Muscle of leg (tissue), 16 donors: ENCODE results near the gene ITGB6. TPM values are rescaled to one million over a fixed set of nuclear protein-coding genes. Genes with fewer than 3 reads are reported as not detected.

Experiments
- DNase-seq: peaks from one replicate; pipeline ENCODE4 v3.0.0; 2013
- H3K27ac ChIP-seq: one replicate; pipeline ENCODE4 v1.5.1; 2013; ENCODE audit warnings: mild to moderate bottlenecking, low read length, control low read depth
- H3K27me3 ChIP-seq: one replicate; pipeline ENCODE4 v1.6.1; 2013; ENCODE audit warnings: low read length; ENCODE audit not compliant: control insufficient read depth, insufficient read depth
- H3K36me3 ChIP-seq: one replicate; pipeline ENCODE4 v1.6.1; 2013; ENCODE audit warnings: low read length; ENCODE audit not compliant: control insufficient read depth, insufficient read depth
- H3K4me1 ChIP-seq: one replicate; pipeline ENCODE4 v1.6.1; 2013; ENCODE audit warnings: low read length; ENCODE audit not compliant: control insufficient read depth, insufficient read depth
- H3K4me3 ChIP-seq: one replicate; pipeline ENCODE4 v1.5.1; 2013; ENCODE audit warnings: low read length, control low read depth
- H3K9me3 ChIP-seq: replicated peaks from 2 replicates; pipeline ENCODE4 v1.6.1; 2013; ENCODE audit warnings: low read depth, low read length; ENCODE audit not compliant: control insufficient read depth
- WGBS: methylation state at CpG from one replicate; pipeline ENCODE4 v1.1.5; 2013; ENCODE audit warnings: missing lambda C conversion rate; ENCODE audit not compliant: insufficient coverage; 5-methylcytosine and 5-hydroxymethylcytosine counted together
- long read RNA-seq, 11 donors: transcript quantifications; one replicate each; lab custom pipeline, GENCODE V29; 2026
- polyA plus RNA-seq, 8 donors: library from polyadenylated mRNA; unstranded; fragments of 120-200 nt; gene quantifications; one replicate each; pipeline versions ENCODE4 v1.2.1 to v1.2.3, GENCODE V29; 2013; ENCODE audit warnings: inconsistent platforms in 1 of 8, low replicate concordance in 1 of 8; ENCODE audit not compliant: insufficient read length in 8 of 8, insufficient read depth in 1 of 8
- total RNA-seq: library from RNA; stranded (reverse); fragments of 120-200 nt; gene quantifications from one replicate; pipeline ENCODE4 v1.2.4, GENCODE V29; 2013

ITGB6 gene, protein sequence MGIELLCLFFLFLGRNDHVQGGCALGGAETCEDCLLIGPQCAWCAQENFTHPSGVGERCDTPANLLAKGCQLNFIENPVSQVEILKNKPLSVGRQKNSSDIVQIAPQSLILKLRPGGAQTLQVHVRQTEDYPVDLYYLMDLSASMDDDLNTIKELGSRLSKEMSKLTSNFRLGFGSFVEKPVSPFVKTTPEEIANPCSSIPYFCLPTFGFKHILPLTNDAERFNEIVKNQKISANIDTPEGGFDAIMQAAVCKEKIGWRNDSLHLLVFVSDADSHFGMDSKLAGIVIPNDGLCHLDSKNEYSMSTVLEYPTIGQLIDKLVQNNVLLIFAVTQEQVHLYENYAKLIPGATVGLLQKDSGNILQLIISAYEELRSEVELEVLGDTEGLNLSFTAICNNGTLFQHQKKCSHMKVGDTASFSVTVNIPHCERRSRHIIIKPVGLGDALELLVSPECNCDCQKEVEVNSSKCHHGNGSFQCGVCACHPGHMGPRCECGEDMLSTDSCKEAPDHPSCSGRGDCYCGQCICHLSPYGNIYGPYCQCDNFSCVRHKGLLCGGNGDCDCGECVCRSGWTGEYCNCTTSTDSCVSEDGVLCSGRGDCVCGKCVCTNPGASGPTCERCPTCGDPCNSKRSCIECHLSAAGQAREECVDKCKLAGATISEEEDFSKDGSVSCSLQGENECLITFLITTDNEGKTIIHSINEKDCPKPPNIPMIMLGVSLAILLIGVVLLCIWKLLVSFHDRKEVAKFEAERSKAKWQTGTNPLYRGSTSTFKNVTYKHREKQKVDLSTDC
- total RNA-seq = 37.7 TPM
- polyA plus RNA-seq = 10 to 100 TPM; 31.9 to 60.0 (median 38.1) TPM
- long read RNA-seq, donor 1 = 0 reads
- long read RNA-seq, donor 2 = 0 reads
- long read RNA-seq, donor 3, full-length matches to known transcripts = 1 of 12 reads
- long read RNA-seq, donor 3, partial matches to known transcripts = 11 of 12 reads
- long read RNA-seq, donor 3, other reads (novel, unspliced or antisense) = 0 of 12 reads
- long read RNA-seq, donor 4 = 0 reads
- long read RNA-seq, donor 5, full-length matches to known transcripts = 1 of 10 reads
- long read RNA-seq, donor 5, partial matches to known transcripts = 9 of 10 reads
- long read RNA-seq, donor 5, other reads (novel, unspliced or antisense) = 0 of 10 reads
- long read RNA-seq, donor 6, partial matches to known transcripts = 5 of 5 reads
- long read RNA-seq, donor 6, other reads (novel, unspliced or antisense) = 0 of 5 reads
- long read RNA-seq, donor 7, partial matches to known transcripts = 6 of 6 reads
- long read RNA-seq, donor 7, other reads (novel, unspliced or antisense) = 0 of 6 reads
- long read RNA-seq, donor 8 = 0 reads
- long read RNA-seq, donor 9 = 0 reads
- long read RNA-seq, donor 10 = 0 reads
- long read RNA-seq, donor 11 = 0 reads

DNA sequence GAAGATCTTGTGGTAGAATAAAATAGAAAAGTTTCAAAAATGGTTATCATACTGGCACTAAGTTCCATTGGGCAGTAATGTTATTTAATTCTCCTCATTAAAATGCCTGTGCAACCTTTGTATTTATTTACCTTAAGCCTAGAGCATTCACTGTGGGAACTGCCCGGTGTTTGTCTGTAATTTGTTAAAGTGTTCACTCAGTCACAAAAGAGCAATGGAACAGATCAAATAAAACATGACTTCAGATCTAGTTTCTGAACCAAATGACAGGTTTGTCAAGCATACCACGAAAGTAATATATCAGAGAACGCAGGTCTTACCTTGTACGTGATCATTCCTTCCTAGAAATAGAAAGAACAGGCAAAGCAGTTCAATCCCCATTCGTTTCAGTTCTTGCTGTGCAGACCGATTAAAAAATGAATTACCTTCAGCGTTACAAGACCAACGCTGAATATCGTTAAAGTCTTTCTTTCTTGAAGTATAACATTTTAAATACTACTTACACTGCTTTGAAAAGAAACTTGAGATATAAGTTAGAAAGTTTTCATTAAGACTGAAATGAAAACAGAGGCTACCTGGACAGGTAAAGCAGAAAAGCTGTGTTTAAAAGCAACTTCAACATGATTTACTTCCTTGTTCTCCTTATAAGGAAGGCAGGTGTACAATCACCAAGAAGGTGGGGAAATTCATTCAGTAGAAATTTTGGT lies at the start of gene ITGB6:
Gene ITGB6, minus strand, starts transcription at position 590 of the 707 bp plus-strand sequence. Its CDS starts 209 bp downstream, at position 381.
- H3K27me3 ChIP-seq = no peaks in the 10 kb centered on the region
- no peaks in the 10 kb centered on the region for H3K4me1 ChIP-seq
- H3K4me3 ChIP-seq = no peak within 1 kb of the TSS
- H3K36me3 ChIP-seq = peaks cover 2% of the 10 kb centered on the region
- H3K9me3 ChIP-seq = no peaks in the 10 kb centered on the region
- DNase-seq = no peak
- H3K27ac ChIP-seq = no peak within 1 kb of the TSS
- WGBS = 89% methylated on average over 3 of the region's 9 CpGs

- Histone ChIP-seq H3K4me1 (peaks cover 30% of the 10 kb centered on the region), H3K4me3 (no peak overlapping the region), H3K27me3 (no peaks in the 10 kb centered on the region), H3K27ac (peak overlapping the region; percentile 47), H3K9me3 (no peaks in the 10 kb centered on the region), H3K36me3 (no peaks in the 10 kb centered on the region)
- no peak for DNase-seq
- 46% methylated on average over 4 of the region's 6 CpGs for WGBS
These were observed 47.4 kb upstream of the ITGB6 start for GRCh38 chr2:160247296-160248035.

DNA sequence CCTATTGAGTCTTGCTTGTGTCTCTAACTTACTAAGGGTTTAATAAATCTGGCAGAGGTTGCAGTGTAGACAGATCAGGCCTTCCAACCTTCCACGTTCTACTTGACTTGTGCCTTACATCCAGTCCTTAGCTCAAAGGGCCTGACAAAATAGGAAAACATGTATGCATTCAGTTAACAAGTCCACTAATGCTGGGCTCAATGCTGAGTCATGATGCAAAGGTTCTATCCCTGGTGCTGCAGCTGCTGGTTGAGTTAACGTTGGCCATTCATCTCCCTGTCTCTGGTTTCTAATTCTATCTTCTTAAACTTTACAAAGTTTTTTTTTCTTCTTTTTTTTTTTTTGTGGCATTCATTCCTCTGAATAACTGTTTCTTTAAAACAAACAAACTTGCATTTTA lies 46.3 kb upstream of the ITGB6 start:
- Histone ChIP-seq H3K9me3 (no peaks in the 10 kb centered on the region), H3K27me3 (no peaks in the 10 kb centered on the region), H3K27ac (no peak overlapping the region), H3K4me3 (no peak overlapping the region), H3K4me1 (peaks cover 36% of the 10 kb centered on the region), H3K36me3 (no peaks in the 10 kb centered on the region)
- DNase-seq = no peak
- WGBS = 92% methylated on average over 2 of the region's 2 CpGs

DNA sequence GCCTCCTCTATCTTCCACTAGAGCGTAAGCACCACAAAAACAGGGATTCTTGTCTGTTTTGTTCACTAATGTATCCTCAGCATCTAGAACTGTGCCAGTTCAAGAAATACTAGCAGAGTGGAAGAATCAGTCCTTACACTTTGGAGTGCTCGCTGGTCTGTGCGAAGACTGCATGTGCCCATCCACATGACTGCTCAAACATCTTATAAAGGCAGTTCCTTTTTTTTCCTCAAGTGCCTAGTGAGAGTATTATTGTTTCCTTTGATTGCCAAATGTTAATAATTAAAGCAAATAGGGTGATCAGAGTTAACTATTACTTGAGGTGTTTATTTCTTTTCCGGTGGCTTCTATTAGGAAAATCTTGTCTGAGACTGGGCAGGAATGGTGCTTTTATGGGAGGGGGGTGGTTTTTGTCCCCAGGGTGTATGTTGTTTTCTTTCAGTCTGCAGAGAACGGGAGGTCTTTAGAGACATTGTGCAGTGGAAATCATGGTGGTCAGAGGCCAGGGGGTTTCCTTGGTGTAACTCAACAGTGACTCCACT lies 45.6 kb upstream of the ITGB6 start:
- H3K4me1 ChIP-seq = peaks cover 36% of the 10 kb centered on the region

GRCh38 chr2:160242893-160243564 lies 43.0 kb upstream of the ITGB6 start:
- Histone ChIP-seq H3K27me3 (no peaks in the 10 kb centered on the region), H3K4me1 (peaks cover 43% of the 10 kb centered on the region), H3K27ac (peak overlapping the region; percentile 79), H3K9me3 (no peaks in the 10 kb centered on the region), H3K4me3 (no peak overlapping the region), H3K36me3 (no peaks in the 10 kb centered on the region)
- peak; percentile 47 for DNase-seq
- 0% methylated on average over 1 of the region's 3 CpGs for WGBS

More for the DNA sequence above, 45.6 kb upstream of the ITGB6 start:
- Histone ChIP-seq H3K4me3 (no peak overlapping the region), H3K9me3 (no peaks in the 10 kb centered on the region), H3K36me3 (no peaks in the 10 kb centered on the region), H3K27ac (no peak overlapping the region), H3K27me3 (no peaks in the 10 kb centered on the region)
- DNase-seq = no peak
- WGBS = 42% methylated on average over 2 of the region's 5 CpGs

- H3K4me3 ChIP-seq = no peak overlapping the region
- no peaks in the 10 kb centered on the region for H3K36me3 ChIP-seq
- WGBS = 70% methylated on average over 2 of the region's 4 CpGs
- peak; percentile 60 for DNase-seq
- no peaks in the 10 kb centered on the region for H3K9me3 ChIP-seq
- H3K27me3 ChIP-seq = no peaks in the 10 kb centered on the region
- peaks cover 35% of the 10 kb centered on the region for H3K4me1 ChIP-seq
- H3K27ac ChIP-seq = peak overlapping the region; percentile 79
These were observed 41.4 kb upstream of the ITGB6 start for GRCh38 chr2:160241251-160242137.

- H3K27me3 ChIP-seq = no peaks in the 10 kb centered on the region
- no peaks in the 10 kb centered on the region for H3K9me3 ChIP-seq
- WGBS = 30% methylated on average over 2 of the region's 5 CpGs
- no peak overlapping the region for H3K4me3 ChIP-seq
- no peak for DNase-seq
- no peaks in the 10 kb centered on the region for H3K36me3 ChIP-seq
- H3K4me1 ChIP-seq = peaks cover 29% of the 10 kb centered on the region
- no peak overlapping the region for H3K27ac ChIP-seq
These were observed 39.4 kb upstream of the ITGB6 start for GRCh38 chr2:160239436-160239835.

DNA sequence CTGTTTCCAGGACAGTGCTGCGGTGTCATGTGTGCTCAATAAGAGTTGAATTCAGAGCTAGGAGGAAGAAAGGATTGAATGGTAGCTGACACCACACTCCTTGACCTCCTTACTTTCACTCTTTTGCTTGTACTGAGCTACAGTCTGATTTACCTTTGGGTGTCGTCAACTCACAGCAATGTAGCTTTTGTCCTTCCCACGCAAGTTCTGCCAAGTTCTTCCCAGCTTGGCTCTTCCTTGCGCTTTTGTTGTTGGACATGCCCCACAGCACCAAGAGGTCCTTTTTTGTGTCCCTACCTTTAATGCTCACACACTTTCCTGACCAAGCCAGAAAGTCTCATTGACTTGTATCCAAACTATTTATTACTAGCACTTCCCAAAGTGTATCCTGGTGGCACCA lies 38.3 kb upstream of the ITGB6 start:
- DNase-seq = no peak
- H3K27me3 ChIP-seq = no peaks in the 10 kb centered on the region
- no peaks in the 10 kb centered on the region for H3K36me3 ChIP-seq
- no peak overlapping the region for H3K27ac ChIP-seq
- WGBS = 77% methylated on average over 3 of the region's 4 CpGs
- H3K9me3 ChIP-seq = no peaks in the 10 kb centered on the region
- H3K4me3 ChIP-seq = no peak overlapping the region
- peaks cover 20% of the 10 kb centered on the region for H3K4me1 ChIP-seq
